ENCODE measurements around the gene CDHR5. TPM values are rescaled to one million over a fixed set of nuclear protein-coding genes. Genes with fewer than 3 reads are reported as not detected.

Gene CDHR5
- total RNA-seq, 1 donor from 2014 or later, result not detected

DNA sequence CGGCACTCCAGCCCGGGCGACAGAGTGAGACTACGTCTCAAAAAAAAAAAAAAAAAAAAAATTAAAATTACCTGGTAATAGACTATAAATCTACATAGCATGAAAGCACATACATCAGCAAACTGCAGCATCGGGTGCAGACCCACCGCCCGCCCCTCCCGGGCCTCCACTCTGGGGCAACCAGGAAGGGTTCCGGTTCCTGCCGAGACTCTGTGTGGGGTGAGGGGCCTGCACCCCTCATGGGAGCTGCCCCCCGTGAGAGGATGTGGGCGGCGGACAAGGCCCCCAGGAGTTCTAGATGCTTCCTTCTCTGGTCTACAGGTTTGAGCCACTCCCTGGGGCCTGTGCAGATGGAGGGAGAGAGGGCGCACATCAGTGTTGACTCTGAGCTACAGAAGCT lies 21.5 kb upstream of the CDHR5 start:
- no peak for DNase-seq (ENCODE audit: low read depth)

GRCh38 chr11:645536-645935 lies 20.8 kb upstream of the CDHR5 start:
- no peak for DNase-seq (ENCODE audit: low read depth)

GRCh38 chr11:643849-644738 lies 19.3 kb upstream of the CDHR5 start:
- DNase-seq (ENCODE audit: low read depth), result no peak

- DNase-seq (ENCODE audit: low read depth), result no peak
These were observed 18.6 kb upstream of the CDHR5 start for GRCh38 chr11:643366-643765.

DNA sequence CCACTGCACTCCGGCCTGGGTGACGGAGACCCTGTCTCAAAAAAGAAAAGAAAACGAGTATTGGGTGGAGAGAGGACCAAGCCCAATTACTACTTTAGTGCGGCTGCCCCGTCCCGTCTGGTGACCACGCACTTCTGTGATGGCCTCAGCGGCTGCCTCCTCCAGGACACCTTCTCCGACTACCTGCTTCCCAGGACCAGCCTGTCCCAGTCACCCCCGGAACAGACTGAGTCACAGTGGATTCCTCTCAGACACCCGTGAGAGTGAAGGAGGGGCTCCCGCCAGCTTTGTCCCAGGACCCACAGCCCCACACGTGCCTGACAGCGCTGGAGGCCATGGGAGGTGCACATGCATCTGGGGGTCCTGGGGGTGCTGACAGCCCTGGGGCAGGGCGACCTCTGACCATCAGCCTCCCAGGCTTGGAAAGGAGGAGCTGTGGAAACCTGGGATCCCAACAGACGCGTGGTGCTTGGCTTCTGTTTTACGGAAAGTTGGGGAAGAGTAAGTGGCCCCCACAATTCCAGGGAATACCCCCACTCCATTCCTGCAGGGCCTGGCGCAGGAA lies 17.1 kb upstream of the CDHR5 start:
- DNase-seq (ENCODE audit: low read depth), result no peak

DNA sequence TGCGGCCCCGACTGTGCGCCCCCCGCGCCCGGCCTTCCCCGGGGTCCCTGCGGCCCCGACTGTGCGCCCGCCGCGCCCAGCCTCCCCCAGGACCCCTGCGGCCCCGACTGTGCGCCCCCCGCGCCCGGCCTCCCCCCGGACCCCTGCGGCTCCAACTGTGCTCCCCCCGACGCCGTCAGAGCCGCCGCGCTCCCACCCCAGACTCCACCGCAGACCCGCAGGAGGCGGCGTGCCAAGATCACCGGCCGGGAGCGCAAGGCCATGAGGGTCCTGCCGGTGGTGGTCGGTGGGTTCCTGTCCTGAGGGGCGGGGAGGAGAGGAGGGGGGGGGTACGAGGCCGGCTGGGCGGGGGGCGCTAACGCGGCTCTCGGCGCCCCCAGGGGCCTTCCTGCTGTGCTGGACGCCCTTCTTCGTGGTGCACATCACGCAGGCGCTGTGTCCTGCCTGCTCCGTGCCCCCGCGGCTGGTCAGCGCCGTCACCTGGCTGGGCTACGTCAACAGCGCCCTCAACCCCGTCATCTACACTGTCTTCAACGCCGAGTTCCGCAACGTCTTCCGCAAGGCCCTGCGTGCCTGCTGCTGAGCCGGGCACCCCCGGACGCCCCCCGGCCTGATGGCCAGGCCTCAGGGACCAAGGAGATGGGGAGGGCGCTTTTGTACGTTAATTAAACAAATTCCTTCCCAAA lies 15.4 kb upstream of the CDHR5 start:
- DNase-seq (ENCODE audit: low read depth), result no peak

GRCh38 chr11:639332-639955 lies 14.7 kb upstream of the CDHR5 start:
- DNase-seq (ENCODE audit: low read depth), result no peak

GRCh38 chr11:638631-639331 lies 14.0 kb upstream of the CDHR5 start:
- DNase-seq (ENCODE audit: low read depth), result no peak

DNA sequence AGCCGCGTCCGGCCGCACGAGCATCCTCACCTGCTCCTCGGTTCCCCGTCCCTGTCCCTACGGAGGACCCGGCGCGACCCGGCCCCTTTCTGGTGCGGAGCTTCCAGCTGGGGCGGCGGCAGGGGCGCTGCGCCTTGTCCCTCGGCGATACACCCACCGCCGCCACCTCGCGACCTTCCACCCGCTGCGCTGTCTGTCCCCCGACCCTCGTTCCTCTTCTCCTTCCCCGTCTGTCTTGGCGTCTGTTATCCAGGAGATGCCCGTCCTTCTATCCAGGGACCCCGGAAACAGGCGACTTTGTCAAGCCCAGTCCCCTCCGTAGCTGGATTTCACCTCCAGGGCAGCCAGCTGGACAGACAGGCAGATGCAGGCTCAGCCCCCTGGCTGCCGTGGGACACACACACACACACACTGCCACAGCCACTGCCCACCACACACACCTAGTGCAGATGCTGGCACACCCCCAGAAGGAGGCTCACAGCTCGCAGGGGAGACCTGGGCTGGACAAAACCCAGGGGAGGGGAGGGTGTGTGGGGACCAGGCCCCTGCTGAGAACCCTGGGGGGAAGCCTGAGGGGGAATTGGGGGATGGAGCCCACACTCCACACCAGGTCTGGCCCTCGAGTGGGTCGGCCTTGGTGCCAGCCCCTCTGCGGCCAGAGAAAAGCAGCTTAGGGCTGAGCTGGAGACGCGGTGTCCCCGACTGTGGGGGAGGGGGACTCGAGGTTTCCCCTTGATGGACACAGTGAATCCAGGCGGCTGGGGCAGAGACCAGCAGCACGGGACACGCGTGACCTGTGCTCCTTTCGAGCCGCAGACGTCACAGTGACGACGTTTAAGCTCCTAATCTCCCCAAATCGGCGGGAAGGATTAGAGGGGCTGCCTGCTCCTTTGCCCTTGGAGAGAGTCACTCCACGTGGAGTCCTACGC lies 13.1 kb upstream of the CDHR5 start:
- DNase-seq (ENCODE audit: low read depth), result no peak

GRCh38 chr11:637333-637592 lies 12.5 kb upstream of the CDHR5 start:
- DNase-seq (ENCODE audit: low read depth), result no peak

DNA sequence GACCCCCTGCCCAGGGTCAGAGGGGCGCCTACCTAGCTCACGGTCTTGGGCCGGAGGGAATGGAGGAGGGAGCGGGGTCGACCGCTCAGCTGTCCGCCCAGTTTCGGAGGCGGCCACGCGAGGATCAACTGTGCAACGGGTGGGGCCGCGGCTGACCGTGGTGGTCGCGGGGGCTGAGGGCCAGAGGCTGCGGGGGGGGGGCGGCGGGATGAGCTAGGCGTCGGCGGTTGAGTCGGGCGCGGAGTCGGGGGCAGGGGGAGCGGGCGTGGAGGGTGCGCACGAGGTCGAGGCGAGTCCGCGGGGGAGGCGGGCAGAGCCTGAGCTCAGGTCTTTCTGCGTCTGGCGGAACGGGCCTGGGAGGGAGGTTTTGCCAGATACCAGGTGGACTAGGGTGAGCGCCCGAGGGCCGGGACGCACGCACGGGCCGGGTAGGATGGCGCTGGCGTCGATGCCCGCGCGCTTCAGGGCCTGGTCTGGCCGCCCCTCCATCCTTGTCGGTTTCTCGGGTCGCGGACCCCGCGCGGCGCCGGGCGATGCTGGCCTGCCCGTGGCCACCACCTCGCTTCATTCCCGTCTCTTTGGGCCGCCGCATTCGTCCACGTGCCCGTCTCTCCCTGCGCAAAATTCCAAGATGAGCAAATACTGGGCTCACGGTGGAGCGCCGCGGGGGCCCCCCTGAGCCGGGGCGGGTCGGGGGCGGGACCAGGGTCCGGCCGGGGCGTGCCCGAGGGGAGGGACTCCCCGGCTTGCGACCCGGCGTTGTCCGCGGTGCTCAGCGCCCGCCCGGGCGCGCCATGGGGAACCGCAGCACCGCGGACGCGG lies 12.0 kb upstream of the CDHR5 start, which contains the start of gene DRD4:
DRD4 (plus strand) TSS at position 759 of the 822 bp plus-strand sequence; CDS start at position 795, 36 bp downstream.
- no peak for DNase-seq (ENCODE audit: low read depth)

DNA sequence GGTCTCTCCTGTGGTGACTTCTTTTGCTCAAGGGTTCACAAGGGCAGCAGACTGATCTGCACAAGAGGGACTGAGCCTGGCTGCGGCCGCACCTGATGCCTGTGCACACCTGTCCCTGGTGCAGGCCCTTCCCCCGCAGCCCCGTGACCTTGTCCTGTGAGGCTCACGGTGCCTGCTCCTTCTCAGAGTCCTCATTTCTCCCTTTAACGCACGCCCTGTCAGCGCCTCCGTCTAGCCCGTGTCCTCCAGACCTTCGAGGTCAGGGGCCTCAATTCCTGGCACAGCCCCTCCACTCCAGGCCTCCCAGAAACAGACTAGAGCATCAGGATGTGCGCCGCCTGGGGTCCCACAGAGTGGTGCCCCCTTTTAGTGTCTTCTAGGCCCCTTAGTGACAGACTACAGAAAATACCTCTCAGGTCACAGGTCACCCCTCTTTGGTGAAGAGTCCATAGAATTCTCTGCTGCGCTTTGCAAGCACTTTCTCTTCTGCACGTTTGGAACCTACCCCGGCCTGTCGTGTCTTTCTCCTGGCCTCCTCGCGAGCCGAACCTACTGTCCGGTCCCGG lies 11.3 kb upstream of the CDHR5 start:
- DNase-seq (ENCODE audit: low read depth), result no peak

DNA sequence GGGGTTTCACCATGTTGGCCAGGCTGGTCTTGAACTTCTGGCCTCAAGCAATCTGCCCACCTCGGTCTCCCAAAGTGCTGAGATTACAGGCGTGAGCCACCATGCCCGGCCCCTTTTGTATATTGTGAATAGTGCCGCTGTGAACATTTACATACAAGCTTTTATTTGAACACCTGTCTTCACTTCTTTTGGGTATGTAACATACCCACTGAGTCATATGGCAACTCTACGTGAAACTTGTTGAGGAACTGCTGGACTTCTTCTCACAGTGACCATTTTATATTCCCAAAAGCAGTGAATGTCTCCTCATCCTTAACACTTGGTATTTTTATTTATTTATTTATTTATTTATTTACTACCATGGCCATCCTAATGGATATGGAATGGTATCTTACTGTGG lies 6.1 kb upstream of the CDHR5 start:
- DNase-seq (ENCODE audit: low read depth), result no peak

- DNase-seq (ENCODE audit: low read depth), result peak; percentile 91
These were observed 4.5 kb upstream of the CDHR5 start for GRCh38 chr11:629237-629583.

DNA sequence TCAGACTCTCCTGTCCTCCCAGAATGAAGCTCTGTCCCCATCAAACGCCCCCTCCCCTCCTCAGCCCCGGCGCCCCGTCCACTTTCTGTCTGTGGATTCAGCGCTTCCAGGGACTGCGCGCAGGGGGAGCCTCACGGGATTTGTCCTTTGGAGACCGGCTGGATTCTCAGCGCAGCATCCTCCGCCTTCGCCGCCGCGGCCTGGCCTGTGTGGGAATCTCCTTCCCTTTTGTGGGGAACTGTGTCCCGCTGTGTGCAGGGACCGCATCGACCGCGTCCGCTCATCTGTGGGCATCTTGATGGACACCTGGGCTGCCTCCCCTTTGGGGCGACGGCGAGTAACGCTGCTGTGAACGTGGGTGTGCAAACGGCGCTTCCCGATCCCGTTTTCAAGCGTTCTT lies 3.3 kb upstream of the CDHR5 start:
- no peak for DNase-seq (ENCODE audit: low read depth)

DNA sequence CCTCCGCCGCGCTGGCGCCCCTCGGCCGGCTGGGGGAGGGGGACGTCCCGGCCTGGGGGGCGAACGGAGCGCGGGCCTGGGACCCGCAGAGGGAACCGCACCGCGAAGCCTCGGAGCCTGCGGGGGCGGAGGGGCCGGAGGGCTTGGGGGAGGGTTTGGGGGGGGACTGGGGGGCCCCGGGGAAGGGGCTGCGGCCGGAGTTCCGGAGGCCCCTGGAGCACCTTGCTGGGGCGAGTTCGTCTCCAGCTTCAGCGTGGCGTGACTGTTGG lies 2.5 kb upstream of the CDHR5 start:
- DNase-seq (ENCODE audit: low read depth), result no peak

DNA sequence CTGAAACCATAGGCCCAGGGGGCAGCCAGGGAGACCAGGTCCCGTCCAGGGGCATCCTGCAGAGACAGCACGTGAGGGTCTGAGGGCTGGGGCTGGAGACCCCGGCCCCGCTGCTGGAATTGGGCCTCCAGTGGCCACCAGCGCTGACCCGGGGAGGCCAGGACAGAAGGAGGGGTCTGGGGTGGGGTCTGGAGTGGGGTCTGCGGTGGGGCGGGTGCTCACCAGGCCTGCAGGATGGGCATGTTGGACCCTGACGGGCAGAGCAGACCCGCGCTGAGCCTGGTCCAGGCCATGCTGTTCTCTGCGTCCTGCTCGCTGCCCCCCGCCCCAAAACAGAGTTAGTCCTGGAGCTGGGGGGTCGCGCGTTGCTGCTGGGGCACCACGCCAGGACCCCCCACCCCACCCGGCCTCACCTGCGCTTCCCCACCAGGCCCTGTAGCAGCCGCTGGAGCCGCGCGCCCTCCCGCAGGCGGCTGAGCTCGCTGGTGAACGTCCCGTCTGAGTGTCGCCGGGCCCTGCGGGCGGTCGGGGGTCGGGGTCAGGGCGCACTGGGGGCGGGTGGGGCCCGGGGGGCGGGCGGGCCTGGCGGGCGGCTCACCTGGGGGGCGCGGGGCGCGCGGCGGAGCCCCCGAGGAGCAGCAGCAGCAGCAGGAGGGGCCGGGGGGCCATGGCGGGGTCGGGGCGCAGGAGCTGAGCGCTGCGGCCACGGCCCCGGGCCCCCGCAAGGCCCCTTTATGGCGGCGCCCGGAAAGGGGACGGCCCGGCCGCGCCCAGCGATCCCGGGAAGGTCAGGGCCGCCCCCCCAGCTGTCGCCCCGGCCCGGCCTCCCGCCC lies 1.9 kb upstream of the CDHR5 start, which contains the start of gene SCT:
SCT (minus strand) TSS at position 707 of the 833 bp plus-strand sequence; CDS start at position 669, 38 bp downstream.
- DNase-seq (ENCODE audit: low read depth), result no peak

DNA sequence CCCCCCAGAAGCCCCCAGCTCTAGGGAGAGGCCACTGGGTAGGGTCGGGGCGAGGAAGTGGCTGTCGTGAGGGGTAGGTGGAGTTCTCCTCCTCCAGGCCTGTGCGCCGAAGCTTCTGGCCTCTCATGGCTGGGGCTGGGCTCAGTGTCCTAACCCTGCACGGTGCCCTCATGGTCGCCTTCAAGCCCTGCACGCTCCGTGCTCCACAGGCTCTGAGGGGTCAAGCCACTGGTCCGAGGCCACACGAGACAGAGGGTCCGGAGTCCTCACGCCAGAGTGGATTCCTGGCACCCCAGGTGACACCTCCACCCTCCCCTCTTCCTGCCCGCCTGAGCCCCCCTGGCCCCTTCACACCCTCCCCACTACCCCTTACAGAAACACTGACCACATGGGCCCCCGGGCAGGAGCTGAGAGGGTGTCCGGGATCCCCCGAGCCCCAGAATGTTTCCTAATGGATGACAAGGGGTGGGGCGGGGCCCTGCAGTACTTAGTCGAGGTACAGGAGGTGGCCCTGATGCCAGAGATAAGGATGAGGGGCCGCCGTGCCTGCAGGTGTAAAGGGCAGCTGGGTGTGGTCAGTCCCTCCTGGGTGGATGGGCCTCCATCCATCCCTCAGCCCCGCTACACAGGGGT lies 997 bp upstream of the CDHR5 start:
- no peak for DNase-seq (ENCODE audit: low read depth)
